SK-N-SH treated with all-trans-retinoic acid at 6 μM for 48 hours (cell line): ENCODE data around the gene DNASE1L1.

Experiments
- ARNTL ChIP-seq: fragments of 450-650 bp; formaldehyde crosslinking; IDR thresholded peaks from 2 replicates; pipeline ENCODE4 v1.5.0; 2020; ENCODE audit warnings: low read depth, mild to moderate bottlenecking, moderate library complexity, borderline replicate concordance
- GLIS3 ChIP-seq: fragments of 250-450 bp; sonication (Bioruptor Pico); IDR thresholded peaks from 2 replicates; pipeline ENCODE4 v1.5.0; 2020; ENCODE audit warnings: mild to moderate bottlenecking, moderate library complexity
- RARB ChIP-seq: fragments of 250-450 bp; sonication (Bioruptor Pico); IDR thresholded peaks from 2 replicates; pipeline ENCODE4 v1.8.0; 2021; ENCODE audit warnings: mild to moderate bottlenecking, moderate library complexity
- ZFP3 ChIP-seq: fragments of 250-450 bp; sonication (Bioruptor Pico); IDR thresholded peaks from 2 replicates; pipeline ENCODE4 v1.5.0; 2020; ENCODE audit warnings: mild to moderate bottlenecking, moderate library complexity
- ZFP30 ChIP-seq: fragments of 450-650 bp; formaldehyde crosslinking; IDR thresholded peaks from 2 replicates; pipeline ENCODE4 v1.5.0; 2022; ENCODE audit warnings: mild to moderate bottlenecking, moderate library complexity
- ZNF565 ChIP-seq: fragments of 450-650 bp; formaldehyde crosslinking; conservative IDR thresholded peaks from 2 replicates; pipeline ENCODE4 v1.5.0; 2020; ENCODE audit warnings: low read depth, mild to moderate bottlenecking, moderate library complexity
- ZNF70 ChIP-seq: fragments of 450-650 bp; formaldehyde crosslinking; IDR thresholded peaks from 2 replicates; pipeline ENCODE4 v1.5.0; 2020; ENCODE audit warnings: mild to moderate bottlenecking, moderate library complexity
- ZNF8 ChIP-seq: fragments of 450-650 bp; formaldehyde crosslinking; IDR thresholded peaks from 2 replicates; pipeline ENCODE4 v1.5.0; 2020; ENCODE audit warnings: mild to moderate bottlenecking, moderate library complexity
- TF ChIP-seq, protein P1 (sequence below): fragments of 250-450 bp; sonication (Bioruptor Pico); IDR thresholded peaks from 2 replicates; pipeline ENCODE4 v1.8.0; 2021; ENCODE audit warnings: low read depth, mild to moderate bottlenecking, moderate library complexity, borderline replicate concordance
- TF ChIP-seq, protein P2 (sequence below): fragments of 250-450 bp; sonication (Bioruptor Pico); IDR thresholded peaks from 2 replicates; pipeline ENCODE4 v1.5.0; 2020; ENCODE audit warnings: mild to moderate bottlenecking, moderate library complexity
- TF ChIP-seq, protein P3 (sequence below): fragments of 250-450 bp; sonication (Bioruptor Pico); IDR thresholded peaks from 2 replicates; pipeline ENCODE4 v1.8.0; 2020; ENCODE audit warnings: mild to moderate bottlenecking, moderate library complexity, borderline replicate concordance

DNA sequence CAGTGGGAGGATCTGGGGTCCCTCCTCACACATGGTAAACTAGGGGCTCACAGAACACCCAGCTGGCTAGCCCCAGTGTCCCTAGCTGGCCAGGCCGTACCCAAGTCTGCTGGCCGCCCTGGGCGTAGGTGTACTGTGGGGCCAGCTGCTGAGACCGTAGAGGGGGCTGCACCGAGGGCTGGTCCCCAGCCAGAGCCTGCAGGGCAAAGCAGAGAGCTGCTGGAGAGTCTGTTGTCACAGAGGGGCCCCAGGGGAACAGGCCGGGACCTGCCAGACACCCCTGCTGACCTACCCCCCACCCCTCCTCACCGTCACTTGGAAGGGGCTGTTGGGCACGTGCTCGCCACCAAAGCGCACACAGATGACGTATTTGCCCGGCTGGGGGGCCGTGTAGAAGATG is 54.5 kb downstream of the DNASE1L1 start:
- TF ChIP-seq ZFP30 (no peak), ZFP3 (CRISPR knock-in tag) (no peak), ARNTL (CRISPR knock-in tag) (no peak), ZNF565 (no peak), ZNF8 (no peak), ZNF70 (CRISPR knock-in tag) (no peak), GLIS3 (CRISPR knock-in tag) (no peak), RARB (CRISPR knock-in tag) (no peak)
- TF ChIP-seq, protein P1, sequence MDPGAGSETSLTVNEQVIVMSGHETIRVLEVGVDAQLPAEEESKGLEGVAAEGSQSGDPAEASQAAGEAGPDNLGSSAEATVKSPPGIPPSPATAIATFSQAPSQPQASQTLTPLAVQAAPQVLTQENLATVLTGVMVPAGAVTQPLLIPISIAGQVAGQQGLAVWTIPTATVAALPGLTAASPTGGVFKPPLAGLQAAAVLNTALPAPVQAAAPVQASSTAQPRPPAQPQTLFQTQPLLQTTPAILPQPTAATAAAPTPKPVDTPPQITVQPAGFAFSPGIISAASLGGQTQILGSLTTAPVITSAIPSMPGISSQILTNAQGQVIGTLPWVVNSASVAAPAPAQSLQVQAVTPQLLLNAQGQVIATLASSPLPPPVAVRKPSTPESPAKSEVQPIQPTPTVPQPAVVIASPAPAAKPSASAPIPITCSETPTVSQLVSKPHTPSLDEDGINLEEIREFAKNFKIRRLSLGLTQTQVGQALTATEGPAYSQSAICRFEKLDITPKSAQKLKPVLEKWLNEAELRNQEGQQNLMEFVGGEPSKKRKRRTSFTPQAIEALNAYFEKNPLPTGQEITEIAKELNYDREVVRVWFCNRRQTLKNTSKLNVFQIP (CRISPR knock-in tag), result no peak
- TF ChIP-seq, protein P2, sequence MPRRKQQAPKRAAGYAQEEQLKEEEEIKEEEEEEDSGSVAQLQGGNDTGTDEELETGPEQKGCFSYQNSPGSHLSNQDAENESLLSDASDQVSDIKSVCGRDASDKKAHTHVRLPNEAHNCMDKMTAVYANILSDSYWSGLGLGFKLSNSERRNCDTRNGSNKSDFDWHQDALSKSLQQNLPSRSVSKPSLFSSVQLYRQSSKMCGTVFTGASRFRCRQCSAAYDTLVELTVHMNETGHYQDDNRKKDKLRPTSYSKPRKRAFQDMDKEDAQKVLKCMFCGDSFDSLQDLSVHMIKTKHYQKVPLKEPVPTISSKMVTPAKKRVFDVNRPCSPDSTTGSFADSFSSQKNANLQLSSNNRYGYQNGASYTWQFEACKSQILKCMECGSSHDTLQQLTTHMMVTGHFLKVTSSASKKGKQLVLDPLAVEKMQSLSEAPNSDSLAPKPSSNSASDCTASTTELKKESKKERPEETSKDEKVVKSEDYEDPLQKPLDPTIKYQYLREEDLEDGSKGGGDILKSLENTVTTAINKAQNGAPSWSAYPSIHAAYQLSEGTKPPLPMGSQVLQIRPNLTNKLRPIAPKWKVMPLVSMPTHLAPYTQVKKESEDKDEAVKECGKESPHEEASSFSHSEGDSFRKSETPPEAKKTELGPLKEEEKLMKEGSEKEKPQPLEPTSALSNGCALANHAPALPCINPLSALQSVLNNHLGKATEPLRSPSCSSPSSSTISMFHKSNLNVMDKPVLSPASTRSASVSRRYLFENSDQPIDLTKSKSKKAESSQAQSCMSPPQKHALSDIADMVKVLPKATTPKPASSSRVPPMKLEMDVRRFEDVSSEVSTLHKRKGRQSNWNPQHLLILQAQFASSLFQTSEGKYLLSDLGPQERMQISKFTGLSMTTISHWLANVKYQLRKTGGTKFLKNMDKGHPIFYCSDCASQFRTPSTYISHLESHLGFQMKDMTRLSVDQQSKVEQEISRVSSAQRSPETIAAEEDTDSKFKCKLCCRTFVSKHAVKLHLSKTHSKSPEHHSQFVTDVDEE (CRISPR knock-in tag), result no peak
- TF ChIP-seq, protein P3, sequence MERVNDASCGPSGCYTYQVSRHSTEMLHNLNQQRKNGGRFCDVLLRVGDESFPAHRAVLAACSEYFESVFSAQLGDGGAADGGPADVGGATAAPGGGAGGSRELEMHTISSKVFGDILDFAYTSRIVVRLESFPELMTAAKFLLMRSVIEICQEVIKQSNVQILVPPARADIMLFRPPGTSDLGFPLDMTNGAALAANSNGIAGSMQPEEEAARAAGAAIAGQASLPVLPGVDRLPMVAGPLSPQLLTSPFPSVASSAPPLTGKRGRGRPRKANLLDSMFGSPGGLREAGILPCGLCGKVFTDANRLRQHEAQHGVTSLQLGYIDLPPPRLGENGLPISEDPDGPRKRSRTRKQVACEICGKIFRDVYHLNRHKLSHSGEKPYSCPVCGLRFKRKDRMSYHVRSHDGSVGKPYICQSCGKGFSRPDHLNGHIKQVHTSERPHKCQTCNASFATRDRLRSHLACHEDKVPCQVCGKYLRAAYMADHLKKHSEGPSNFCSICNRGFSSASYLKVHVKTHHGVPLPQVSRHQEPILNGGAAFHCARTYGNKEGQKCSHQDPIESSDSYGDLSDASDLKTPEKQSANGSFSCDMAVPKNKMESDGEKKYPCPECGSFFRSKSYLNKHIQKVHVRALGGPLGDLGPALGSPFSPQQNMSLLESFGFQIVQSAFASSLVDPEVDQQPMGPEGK, result no peak
